Gastrocnemius medialis (tissue), 4 donors: Measurements from ENCODE around the gene GPR152.

Source experiments
- POLR2A ChIP-seq, 2 donors: fragments of 450-650 bp; IDR thresholded peaks; one replicate each; pipeline ENCODE4 v1.6.1; 2017; ENCODE audit warnings: antibody characterized with exemption in 2 of 2, mild to moderate bottlenecking in 2 of 2, moderate library complexity in 2 of 2
- TF ChIP-seq, protein P1 (sequence below), 5 experiments: fragments of 450-650 bp in 3 of 5; fragments of 200-600 bp in 2 of 5; sonication (generic) in 2 of 5; IDR thresholded peaks in 4 of 5; conservative IDR thresholded peaks in 1 of 5; 1 replicate in 4 of 5; 2 replicates in 1 of 5; pipeline ENCODE4 v1.5.1; 2016 to 2019; ENCODE audit warnings: antibody characterized with exemption in 5 of 5, mild to moderate bottlenecking in 3 of 5, moderate library complexity in 3 of 5

- TF ChIP-seq, protein P1, sequence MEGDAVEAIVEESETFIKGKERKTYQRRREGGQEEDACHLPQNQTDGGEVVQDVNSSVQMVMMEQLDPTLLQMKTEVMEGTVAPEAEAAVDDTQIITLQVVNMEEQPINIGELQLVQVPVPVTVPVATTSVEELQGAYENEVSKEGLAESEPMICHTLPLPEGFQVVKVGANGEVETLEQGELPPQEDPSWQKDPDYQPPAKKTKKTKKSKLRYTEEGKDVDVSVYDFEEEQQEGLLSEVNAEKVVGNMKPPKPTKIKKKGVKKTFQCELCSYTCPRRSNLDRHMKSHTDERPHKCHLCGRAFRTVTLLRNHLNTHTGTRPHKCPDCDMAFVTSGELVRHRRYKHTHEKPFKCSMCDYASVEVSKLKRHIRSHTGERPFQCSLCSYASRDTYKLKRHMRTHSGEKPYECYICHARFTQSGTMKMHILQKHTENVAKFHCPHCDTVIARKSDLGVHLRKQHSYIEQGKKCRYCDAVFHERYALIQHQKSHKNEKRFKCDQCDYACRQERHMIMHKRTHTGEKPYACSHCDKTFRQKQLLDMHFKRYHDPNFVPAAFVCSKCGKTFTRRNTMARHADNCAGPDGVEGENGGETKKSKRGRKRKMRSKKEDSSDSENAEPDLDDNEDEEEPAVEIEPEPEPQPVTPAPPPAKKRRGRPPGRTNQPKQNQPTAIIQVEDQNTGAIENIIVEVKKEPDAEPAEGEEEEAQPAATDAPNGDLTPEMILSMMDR (IDR thresholded peaks at IDR 0.05 in 4 of 5, conservative IDR thresholded peaks at IDR 0.05 in 1 of 5), result no peak
- no peak for TF ChIP-seq POLR2A (IDR thresholded peaks at IDR 0.05)
Observed at GRCh38 chr11:67423466-67423865, 29.1 kb downstream of the GPR152 start.
